Activated CD8-positive, alpha-beta memory T cell treated with anti-CD3 and anti-CD28 coated beads for 24 hours (primary cell): ENCODE data around the gene AKR1E2.

ENCODE experiments used
- DNase-seq: peaks from one replicate; pipeline ENCODE4 v3.0.0-alpha.2; 2020

Gene AKR1E2

DNA sequence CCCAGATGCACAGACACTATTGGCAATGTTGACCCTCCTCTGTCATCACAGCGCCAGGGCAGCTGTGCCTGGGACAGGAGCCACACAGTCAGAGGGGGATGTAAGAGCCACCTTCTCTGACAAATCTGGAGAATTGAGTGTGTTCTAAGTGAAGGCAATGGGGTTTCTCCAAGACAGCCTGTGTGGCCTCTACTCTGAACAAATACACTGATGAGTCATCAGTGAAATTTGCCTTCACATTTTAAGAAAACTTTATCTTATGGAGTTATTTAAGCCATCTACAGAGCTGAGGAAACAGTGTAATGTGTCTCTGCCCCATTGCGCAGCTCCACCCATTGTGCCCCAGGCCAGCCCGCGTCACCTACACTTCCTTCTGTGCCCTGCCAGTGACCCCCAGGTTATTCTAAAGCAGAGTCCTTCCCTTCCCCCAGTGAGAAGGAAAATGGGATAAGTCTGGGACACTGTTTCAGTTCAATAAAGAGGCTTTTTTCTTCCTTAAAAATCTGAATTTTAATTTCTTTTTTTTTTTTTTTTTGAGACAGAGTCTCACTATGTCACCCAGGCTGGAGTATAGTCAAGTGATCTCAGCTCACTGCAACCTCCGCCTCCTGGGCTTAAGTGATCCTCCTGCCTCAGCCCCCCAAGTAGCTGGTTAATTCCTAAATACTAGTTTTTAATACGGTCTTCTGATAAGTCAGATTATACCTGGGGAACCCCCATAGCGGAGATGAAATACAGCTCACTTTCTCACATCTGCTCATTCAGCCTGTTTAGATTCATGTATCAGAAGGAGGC is 21.8 kb downstream of the AKR1E2 start:
- no peak for DNase-seq

- DNase-seq = no peak
Measured at GRCh38 chr10:4848356-4849041, 22.5 kb downstream of the AKR1E2 start.

DNA sequence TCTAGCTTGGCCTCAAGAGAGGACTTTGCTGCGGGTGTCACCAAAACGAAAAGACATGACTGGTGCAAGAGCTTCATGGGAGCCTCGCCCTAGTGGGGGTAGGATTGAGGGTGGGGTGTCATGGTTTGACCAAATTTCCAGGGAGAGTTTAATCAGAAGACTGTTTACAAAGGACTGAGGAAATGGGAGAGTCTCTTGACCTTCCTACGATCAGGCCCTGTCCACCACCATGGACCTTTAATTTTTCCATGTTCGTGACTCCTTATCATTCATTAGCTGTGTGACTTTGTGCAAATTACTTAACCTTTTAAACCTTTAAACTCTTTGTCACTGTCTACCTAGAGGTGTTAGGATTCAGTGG is 23.0 kb downstream of the AKR1E2 start:
- no peak for DNase-seq

DNA sequence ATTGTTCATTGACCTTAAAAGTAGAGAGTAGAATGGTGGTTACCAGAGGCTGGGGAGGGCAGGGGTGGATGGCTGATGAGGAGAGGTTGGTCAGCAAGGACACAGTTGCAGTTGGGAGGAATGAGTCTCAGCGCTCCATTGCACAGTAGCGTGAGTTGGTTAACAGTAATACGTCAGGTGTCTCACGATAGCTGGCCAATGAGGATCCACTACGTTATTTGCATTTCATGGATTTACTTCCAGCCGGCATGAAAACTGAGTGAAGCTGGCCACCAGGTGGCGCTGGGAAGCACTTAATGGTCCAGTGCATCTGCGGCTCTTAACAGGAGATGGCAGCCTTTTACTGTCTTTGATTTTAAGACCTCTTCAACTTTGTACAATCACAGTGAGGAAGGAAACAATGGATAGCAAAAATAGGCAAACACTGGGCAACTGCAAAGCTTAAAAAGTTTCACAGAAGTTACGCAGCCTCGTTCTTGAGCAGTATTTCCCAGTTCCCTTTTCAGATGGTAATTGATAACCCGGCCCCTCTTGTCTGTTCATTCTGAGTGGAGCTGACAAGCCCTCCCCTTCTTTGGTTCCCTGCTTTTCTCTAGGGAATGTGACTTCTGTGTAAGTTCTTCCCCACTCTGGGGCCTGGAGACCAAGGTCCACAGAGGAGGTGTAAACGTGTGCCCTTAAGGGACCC is 23.7 kb downstream of the AKR1E2 start:
- DNase-seq = peak; percentile 91

GRCh38 chr10:4850397-4850796 is 24.4 kb downstream of the AKR1E2 start:
- no peak for DNase-seq

- DNase-seq = no peak
Measured at GRCh38 chr10:4851176-4851575, 25.2 kb downstream of the AKR1E2 start.

DNA sequence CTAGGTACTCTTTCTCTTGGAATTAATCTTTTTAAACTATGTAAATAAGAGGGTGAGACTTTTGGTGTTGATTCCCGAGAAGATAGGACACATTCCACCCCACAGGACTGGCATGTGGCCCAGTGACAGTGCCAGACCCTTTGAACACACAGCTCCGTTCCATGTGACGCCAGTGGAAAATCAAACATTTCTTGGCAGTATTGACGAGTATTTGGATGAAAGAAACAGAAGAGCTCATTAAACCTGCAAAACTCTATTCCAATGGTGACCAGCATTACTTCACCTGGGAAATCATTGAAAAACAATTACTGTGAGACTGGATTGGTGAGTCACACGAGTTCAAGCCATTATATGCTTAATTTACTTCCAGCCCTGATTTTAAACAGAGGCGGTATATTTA is 25.8 kb downstream of the AKR1E2 start:
- no peak for DNase-seq

DNA sequence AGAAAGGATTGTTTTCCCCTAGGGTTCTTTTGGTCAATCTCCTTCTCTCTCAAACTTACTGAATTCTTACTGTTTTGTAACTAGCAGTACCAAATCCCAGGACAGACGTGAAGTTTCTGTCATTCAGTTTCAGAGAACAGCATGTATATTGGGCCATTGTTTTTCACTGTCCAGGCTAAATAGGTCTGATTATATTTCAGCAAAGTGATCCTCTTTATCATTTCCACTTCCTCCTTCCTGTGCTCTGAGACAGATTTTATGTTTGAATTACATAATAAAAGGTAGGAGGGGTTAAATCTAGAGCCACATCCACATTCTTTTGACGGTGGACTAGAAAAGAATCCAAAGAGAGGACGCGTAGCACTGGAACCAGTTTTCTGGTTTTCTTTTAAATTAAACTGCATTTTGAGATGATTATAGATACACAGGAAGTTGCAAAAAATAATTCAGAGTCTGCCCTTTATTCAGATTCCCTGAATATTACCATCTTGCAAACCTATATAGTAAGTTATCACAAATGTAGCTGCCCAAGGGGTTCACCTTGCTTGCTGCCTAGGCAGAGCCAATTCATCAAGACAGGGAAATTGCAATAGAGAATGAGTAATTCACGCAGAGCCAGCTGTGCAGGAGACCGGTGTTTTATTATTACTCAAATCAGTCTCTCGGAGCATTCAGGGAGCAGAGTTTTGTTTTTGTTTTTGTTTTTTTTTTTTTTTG is 40.1 kb downstream of the AKR1E2 start:
- no peak for DNase-seq

DNA sequence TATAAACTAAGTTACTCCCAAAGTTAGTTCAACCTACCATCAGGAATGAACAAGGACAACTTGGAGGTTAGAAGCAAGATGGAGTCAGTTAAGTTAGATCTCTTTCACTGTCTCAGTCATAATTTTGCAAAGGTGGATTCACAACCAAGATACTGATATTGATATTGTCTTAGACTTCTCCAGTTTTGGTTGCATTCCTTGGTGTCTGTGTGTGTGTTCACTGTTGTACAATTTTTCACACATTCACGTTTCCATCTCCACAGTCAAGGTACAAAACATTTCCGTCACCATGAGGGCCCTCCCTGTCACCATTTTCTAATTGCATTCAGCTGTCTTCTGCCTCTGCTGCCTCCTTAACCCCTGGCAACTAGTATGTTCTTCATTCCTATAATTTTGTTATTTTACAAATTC is 41.1 kb downstream of the AKR1E2 start:
- DNase-seq = no peak

- no peak for DNase-seq
Measured at GRCh38 chr10:4867520-4868356, 41.7 kb downstream of the AKR1E2 start.

DNA sequence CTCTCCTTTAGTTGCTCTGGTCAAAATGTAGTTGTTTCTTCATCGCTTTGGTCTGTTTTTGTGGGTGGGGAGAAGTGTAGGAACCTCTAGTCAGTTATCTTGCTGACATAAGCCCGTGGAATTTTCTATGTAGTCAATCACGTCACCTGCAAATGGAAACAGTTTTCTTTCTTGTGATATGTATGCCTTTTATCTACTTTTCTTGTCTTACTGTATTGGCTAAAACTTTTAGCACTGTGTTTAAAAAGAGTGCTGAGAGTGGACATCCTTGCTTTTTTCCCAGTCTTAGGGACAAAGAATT is 42.3 kb downstream of the AKR1E2 start:
- DNase-seq = no peak

DNA sequence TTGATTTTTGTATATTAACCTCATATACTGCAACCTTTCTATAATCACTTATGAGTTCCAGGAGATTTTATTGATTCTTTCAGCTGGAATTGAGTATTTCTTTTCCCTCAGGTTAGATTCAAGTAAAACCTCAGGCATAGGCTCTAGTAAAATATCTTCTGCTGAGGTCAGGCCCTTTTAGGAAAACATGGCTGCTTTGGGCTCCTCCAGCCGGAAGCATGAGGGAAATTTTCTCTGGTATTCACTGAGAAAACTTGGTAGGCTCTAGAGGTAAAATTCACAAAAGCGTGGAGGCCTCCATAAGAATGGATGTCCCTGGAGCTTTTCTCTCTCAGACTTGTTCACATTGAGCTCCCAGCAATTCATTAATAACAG is 56.7 kb downstream of the AKR1E2 start:
- no peak for DNase-seq

DNA sequence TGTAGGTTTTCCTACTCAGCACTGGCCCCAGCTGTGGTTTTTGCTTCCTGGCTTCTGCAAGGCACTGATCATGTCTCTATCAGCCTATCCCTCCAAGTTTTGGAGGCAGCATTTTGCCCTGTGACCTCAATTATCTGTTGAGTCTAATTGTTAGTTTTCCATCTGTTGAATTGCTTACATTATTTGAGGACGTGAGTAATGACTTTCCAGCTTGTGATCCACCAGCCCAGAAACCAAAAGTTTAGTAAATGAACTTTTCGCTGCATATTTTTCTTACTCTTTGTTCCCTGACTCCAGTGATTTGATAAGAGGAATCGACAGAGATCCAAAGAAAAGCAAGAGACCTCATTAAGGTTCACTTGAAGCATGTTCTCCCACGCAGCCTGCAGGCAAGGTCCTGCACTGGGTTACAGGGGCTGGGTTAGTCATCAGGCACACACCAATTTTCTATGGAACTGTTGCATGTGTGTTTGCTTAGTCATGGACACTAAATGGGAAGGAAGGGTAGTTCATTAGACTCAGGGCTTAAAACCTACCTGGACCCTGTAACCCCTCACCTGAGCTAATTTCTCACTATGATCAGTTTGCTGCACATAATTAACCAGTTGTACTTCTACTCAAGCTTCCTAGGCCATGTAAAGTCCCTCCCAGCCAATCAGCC is 57.2 kb downstream of the AKR1E2 start:
- DNase-seq = no peak

DNA sequence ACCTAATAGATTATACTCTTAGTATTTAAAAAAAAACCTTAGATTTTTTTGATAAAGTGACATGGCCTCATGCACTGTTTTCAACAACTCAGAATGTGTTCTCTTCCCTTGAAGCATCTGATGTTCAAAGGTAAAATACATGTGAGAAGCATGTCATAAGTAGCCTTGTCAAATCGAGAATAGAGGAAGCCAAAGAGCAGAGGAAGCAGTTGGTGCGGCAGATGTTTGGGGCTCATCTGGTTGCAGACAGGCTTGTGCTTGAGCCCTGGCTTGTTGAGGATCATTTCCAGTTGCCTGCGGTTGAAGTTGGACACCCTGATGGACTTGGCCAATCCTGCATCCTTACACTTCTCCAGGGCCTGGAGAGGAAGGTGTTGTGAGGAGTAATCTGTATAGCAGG is 59.2 kb downstream of the AKR1E2 start:
- DNase-seq = no peak

GRCh38 chr10:4887501-4887900 is 61.5 kb downstream of the AKR1E2 start:
- no peak for DNase-seq

DNA sequence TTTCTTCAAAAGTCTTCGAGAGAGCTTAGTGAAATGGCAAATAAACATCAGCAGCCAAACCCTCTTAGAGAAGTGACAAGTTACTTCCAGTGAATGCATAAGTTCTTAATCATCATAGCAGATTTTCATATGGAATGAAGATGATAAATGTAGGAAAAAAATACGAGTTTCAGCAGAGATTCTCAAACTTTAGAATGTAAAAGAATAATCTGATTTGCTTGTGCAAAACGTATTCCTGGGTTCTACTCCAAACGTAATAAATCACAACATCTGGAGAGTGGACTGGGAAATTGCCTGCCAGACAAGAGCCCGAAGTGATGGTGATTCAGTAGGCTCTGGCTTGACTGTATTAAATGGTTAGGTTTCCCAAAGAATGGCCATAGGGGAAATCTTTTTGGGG is 62.2 kb downstream of the AKR1E2 start:
- no peak for DNase-seq

DNA sequence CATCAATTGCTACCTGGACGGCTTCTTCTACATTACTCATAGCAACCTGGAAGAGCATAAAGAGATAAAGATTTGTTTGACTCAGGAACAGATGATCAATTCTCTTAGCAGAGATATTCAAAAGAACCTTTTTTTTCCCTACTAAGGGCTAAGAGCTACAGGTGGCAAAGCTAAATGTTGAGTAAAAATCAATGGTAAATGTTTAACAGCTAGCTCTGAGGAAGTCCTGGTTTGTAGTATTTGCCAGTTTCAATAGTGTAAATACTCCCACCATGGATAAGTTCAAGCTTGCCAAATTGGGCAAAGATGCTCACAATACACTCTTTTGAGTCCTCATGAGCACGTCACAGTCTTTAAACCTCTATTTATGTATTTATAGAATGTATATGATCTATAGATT is 64.0 kb downstream of the AKR1E2 start:
- DNase-seq = no peak

DNA sequence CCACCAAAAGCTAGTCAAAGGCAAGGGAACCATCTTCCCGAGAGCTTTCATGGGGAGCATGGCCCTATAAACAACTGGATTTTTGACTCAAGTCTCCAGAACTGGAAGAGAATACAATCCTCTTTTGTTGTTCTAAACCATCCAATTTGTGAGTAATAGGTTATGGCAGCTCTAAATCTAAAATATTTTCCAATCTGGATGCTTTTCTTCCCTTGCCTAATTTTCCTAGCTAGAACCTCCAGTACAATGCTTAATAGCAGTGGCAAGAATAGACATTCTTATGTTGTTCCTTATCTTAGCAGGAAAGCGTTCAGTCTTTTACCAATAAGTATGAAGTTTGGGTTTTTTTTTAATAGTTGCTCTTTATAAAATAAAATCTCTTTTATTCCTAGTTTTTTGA is 66.7 kb downstream of the AKR1E2 start:
- no peak for DNase-seq

GRCh38 chr10:4894335-4894734 is 68.3 kb downstream of the AKR1E2 start:
- DNase-seq = no peak
